Measurements from ENCODE around the gene MBP.
A peak's percentile ranks its signal among the peaks of the same experiment; 100 is the strongest.

The MBP gene

DNA sequence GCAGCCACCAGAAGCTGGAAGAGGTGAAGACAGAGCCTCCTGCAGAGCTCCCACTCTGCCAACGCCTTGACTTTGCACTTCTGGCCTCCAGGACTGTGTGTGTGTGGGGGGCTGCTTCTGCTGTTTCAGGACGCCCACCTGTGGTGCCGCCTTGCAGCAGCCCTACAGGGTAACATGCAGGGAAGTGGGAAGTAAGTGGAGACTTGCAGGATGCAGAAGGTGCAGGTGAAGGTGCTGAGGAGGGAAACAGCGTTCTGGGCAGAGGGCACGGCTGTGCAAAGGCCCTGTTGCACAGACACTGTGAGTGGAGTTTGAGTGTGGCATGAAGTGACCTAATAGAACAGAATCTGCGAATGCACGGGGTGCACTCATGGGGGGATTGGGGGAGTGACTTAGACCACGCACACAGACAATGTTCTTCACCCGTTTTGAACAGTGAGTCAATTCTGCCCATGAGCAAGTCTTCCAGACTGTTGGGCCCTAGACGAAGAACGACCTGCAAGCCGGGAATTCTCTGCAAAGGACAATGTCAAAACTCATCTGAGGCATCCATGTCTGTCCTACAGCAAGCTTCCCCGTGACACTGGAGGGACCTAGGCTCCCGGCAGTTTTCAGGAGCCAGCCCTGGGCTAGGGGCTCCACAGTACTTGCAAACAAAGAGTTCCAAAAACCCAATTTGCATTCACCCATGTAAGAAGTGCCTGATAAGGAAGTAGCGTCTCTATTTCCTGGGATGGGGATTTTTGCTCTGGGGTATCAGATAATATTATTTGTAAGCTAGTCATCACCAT is 19.0 kb downstream of the MBP start:
- DNase-seq = no peak

DNA sequence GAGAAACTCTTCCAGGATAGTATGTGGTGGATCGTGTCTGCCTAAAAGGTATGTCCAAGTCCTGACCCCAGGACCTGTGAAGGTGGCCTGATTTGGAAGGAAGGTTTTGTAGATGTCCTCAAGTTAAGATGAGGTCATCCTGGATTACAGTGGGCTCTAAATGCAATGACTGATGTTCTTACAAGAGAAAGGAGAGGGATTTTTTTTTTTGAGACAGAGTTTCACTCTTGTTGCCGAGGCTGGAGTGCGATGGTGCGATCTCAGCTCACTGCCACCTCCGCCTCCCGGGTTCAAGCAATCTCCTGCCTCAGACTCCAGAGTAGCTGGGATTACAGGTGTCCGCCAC is 19.9 kb downstream of the MBP start:
- DNase-seq = no peak

DNA sequence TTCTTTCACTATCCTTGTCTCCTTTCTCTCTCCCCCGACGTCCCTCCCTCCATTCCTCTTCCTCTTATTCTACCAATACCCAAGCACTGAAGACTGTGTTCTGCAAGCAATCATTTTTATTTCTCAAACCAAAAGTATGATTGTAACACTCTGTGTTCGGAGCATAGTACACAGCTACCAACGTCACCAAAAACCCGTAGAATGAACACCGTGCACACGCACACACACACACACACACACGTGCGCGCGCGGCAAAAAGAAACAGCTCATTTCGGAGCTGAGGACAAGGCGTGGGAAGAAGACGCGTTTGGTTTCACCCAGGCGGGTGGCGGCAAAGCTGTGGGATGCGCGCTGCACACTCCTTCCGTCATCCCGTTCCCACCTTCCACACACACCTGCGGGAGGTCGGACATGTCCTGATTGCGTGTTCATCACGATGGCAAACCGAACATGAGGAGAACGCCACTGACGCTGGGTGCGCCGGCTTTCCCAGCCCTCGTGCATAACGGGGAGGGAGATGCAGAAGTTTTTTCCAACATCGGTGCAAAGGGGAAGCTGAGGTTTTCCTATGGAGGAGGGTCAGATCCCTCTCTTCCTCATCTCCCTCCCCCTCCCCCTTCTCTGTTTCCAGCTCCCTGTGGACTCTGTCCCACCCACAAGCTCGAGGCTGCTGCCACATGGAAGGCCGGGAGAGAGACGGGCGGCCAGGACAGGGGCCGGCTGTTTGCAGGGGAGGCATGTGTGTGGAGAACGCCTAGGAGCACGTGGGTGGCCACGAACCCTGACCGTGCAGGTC is 20.4 kb downstream of the MBP start:
- no peak for DNase-seq

DNA sequence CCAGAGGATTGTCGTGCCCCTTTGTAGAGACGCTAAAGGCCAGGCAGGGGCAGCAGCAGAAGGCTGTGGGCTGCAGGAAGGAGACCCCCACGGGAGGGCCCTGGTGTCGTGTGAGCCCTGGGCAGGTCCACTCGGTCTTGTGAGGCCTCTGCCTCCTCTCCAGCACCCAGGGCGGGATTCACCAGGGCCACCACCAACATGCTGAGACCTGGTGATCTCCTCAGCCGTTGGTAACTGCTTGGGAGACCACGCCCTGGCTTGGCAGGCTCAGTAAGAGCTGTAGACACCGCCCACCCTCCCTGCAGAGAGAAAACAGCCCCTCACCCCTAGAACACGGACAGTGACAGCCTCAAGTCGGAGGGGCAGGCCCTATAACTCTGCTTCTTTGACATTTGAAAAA is 21.1 kb downstream of the MBP start:
- no peak for DNase-seq

DNA sequence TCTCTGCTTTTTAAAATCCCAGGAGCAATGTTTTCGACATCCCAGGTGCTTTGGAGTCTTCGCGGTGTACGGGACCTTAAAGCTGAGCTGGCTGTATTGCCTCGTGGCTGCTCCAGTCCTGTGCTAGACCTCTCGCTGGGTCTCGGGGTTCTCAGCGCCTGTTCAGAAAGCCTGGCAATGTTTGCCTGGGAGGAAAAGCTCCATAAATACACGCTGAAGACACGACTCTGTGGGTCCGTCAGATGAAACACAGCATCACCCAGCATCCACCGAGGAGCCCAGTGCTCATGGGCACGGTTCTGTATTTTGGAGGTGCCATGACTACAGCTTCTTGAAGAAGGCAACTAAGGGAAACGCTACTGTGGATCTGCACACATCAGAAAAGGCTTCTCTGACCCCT is 21.6 kb downstream of the MBP start:
- DNase-seq = no peak

DNA sequence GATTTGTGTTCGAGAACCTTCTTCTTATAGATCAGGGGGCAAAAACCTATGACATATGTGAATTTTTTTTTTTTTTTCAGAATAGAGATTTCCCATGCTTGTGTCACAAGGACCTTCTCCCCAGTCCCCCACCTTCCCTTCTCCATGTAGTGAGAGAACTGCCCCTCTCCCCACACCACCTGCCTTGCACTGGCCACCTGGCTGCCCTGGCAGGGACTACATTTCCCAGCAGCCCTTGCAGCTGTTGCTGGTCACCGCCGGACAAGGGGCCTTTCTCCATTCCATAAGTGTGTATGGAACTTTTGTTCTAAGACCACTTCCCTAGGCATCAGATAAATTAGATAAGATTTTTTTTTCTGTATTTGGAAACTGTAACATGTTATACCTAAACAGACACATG is 22.2 kb downstream of the MBP start:
- DNase-seq = no peak

DNA sequence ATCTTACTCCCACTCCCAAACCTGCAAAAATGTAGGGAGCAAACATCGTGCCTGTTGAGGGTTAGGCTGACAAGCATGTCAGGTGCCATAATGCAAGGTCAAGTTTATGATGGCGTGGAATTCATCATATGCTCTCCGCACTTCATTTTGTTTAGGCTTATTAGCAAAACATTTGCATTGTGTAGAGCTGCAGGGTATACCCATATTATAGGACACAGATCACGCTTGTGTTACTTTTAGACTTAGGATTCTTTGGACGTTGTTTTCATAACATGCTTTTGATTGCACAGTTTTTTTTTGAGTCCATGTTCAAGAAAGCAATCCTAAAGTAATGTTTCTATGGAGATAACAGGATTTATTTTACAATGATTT is 22.9 kb downstream of the MBP start:
- DNase-seq = no peak

DNA sequence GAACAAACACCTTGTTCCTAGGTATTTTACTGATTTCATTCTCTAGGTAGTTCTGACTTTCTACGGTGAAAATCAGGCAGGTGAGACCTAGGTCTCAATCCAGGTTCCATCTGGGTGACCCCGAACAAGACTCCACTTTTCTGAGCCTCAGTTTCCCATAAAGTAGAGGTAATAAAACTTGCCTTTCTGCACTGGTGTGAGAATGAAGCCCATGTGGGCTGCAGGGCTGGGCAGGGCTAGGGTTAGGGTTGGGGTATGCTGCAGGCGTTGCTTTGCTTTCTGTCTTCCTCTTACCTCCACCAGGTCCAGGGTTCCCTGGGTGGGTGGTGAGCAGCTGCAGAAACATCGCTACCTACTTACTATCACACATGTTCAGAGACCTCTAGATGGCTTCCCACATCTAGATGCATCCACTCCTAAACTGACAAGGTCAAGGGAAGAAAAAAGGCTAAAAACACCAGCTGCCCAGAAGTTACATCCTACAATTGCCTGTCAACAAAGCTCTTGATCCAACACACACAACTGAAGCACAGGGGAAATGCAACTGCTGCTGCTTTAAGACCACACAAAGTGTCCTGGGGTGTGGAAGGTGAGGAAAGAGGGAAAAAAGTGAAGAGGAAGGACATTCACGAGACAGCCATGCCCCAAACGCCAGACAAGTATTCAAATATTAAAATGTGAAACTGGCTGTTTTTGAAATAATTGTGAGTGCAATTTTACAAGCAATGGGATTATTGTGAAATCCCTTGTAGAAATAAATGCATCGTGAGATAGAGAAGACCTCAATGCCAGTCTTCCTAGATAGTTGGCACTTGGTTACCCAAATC is 23.5 kb downstream of the MBP start:
- DNase-seq = no peak

DNA sequence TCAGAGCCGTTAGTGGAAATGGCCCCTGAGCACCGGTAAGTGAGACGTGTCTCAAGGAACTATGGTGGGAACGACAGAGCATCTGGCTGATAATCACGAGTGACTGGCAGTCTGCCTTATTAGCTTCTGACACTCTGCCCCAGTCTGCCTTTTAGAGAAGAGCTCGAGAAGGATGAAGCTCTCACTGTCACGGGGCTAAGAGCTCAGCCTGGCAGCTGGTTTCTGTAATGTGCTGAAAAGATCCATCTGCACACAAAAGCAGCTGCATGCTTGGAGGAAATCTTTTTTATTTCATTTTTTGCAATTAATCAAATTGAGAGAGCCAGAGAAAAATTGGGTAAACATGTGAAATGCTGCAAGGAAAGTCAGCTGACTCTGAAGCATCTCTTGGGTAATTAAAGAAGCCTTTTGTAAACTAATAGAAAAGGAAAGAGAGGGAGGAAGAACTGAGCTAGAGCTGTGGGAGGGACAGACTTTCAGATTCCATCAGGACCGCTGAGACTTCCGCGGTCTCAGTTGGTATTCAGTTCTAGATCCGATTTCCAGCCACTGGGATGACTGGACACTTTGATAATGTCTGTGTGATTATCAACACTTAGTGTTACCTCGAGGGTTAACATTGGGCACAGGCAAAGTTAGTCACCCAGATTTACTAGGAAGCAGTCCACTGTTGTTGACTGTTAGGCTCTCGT is 24.4 kb downstream of the MBP start:
- DNase-seq = peak in 1 of 2 donors; percentile 40

DNA sequence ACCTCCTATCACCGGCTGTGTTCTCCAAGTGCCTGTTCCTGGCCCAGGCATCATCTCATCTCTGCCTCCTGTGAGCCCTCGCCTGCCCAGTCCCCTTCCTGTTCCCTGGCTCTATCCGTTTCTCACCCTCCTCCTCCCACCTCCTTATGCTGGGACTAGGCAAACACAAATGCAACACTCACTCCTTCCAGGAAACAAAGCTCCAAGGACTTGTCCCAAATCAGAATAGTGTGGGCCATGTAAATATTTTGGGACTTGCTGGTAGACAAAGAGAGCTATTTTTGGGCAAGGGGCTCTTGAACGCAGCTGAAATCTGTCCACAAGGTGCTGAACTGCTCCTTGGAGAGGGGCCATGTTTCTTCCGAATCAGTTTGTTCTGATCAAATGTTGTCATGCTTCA is 25.3 kb downstream of the MBP start:
- no peak for DNase-seq

DNA sequence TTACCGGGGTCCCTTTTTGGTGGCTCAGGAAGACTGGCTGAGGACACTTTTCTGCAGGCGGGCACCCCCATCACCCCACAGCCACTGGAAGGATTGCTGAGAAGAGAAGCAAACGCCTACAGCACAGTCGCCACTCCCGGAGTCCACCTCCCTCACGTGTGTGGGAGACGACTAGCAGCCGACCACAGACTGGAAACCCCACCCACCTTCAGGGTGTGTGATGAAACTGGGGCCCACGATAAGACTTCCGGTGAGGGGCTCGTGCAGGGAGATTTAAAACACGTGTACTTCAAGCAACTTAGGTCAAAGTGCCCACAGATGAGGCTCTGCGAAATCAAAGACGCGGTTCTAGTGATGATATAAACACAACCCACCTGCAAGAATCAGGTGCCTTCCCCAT is 26.3 kb downstream of the MBP start:
- DNase-seq = peak; percentile 77 to 87

DNA sequence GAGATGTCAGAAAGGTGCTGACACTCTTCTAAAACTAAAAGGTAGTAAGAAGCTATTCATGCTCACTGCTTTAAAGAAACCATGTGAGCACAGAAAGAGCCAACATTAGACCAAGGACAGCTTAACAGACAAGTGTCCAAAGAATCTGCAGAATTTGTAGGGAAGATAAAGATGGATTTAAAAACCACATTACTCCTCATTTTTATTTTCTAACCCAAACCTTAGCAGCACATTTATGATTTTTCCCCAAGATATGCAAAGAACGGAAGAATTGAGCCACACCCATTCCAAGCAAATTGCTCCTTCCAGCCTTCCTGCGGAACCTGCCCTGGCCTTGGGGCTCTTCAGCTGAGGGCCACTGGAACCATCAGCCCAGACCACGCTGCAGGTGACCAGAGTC is 26.9 kb downstream of the MBP start:
- no peak for DNase-seq

DNA sequence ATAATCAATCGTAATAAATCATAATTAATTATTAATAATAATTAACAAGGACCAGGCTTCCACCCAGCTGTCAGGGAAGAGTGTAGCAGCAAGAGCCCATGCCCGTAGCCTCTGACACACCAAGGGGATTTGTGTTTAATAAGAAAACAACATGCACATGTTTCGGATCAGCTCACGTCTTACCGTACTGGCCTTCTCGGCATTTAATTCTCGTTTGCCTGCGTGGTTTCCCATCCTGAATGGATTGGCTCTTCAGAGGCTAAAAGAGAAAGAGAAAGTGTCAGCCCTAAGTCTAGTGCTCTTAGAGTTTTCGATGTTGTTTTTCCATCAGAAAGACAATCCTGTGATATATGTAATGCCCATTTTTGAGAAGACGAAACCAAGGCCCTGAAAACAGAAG is 27.6 kb downstream of the MBP start:
- peak in 1 of 2 donors; percentile 58 for DNase-seq

DNA sequence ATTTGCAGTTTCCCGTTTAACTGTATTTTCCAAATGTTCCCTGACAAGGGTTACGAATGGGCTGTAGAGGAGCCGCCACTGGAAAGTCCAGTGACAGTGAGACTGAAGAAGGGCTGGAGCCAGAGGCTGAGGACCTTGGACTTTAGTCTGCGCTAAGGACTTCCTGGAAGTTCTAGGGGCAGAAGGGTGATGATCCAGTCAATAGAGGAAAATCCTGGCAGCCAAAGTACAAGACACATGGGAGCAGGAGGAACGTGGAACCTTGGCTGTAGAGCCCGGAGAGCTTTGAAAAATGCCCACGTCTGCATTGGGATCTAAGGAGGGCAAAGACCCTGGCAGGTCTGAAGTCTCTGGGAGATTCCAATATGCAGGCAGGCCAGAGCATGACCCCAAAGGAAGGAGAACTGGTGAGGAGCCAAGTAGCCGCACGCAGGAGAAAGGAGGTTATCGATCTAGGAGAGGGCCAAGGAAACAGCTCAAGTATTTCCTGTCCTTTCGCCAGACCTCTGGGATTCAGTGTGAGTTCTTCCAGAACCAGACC is 28.5 kb downstream of the MBP start:
- no peak for DNase-seq

DNA sequence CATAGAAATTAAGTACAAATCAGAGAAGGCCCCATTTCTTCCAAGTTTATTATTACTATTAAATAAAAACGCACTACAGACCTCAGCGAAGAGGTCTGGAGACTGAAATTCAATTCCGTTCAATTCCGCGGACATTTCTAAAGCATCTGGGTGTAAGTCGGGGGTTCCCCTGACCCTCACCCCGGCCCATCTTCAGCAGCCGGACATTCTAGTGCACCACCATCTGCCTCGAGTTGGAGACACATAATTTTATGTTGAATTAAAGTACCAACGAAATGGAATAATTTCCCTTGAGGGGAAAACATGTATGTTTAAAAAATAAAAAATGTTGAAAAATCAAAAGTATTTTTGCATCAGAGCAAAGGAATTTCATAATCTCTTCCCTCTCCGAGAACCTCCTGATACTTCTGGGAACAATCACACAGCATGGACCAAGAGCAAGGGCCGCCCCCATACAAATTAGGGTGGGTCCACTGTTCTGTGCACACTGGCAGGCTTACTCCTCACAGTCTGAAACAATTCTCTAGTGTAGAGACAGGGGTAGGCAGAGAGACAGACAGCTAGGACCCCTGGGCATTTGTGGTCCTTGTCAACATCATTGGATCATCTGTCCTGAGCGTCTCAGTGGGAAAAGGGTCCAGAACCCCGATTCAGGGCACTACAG is 29.3 kb downstream of the MBP start:
- no peak for DNase-seq

DNA sequence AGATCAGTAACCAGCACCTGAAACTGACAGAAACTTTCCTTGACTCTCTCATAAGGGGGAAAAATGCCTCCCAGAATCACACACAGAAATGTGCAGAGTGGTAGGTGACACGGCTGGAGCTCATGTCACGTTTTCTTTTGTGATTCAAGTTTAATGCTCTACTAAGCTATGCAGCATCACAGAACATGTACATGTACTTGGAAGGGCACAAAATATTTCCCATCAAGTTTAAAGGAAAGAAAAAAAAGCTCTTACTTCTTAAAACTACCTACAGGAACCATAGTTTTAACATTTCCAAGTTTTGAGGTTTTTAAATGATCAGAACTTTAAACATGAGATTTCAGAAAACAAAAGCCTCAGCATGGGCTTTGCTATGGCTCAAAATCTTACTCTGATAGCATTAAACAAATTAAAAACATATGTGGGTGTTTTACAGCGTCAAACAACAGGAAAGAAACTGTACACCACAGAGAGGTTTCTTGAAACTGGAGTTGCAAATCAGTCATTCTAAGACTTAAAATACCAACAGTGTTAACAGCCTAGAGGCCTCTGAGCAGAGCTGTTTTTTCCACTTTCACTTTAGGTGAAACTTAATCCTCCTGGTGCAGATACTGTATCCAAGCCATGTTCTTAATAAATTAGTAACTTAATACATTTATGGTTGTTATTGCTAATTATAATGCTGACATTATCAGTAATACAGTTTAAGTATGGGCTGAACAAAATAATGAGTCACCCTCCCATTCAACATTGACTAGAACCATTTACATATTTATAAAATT is 30.1 kb downstream of the MBP start:
- DNase-seq = peak in 1 of 2 donors; percentile 72

DNA sequence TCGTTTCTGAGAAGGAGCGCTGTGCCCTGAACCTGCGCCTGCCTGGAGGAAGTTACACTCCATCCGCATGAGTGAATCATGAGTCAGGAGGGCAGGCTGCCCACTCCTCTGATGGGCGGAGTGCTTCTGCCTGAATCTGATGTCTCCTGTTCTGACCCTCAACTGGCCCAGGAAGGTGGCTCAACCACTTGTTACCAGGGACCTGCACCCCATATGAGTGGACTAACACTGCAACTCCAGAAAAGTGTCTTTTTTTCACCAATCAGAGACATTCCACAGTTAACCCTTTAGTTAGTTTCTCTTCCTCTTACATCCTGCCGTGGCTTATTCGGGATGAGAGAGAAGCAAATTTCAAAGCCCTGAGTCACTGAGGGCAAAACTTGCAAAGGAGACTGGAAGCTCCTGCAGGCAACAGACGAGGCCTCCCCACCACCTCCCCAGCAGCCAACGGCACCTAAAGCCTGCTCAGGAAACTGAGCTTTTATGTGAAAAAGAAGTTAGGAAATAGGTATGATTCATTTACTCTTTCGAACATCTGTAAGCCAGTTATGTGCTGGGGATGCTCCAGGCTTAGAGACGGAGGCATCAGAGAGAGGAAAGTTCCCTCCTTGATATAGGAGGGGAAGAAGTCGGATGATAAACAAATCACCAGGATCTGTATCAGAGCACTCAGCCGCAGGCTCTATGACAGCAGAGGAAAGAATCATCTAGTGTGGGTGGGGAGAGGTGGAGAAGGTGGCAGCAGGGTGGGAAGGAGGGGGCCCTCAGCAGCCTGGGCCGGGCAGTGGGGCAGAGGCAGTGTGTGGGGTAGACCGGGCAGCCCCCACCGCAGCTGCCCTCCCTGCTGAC is 30.9 kb downstream of the MBP start:
- peak; percentile 56 to 79 for DNase-seq

DNA sequence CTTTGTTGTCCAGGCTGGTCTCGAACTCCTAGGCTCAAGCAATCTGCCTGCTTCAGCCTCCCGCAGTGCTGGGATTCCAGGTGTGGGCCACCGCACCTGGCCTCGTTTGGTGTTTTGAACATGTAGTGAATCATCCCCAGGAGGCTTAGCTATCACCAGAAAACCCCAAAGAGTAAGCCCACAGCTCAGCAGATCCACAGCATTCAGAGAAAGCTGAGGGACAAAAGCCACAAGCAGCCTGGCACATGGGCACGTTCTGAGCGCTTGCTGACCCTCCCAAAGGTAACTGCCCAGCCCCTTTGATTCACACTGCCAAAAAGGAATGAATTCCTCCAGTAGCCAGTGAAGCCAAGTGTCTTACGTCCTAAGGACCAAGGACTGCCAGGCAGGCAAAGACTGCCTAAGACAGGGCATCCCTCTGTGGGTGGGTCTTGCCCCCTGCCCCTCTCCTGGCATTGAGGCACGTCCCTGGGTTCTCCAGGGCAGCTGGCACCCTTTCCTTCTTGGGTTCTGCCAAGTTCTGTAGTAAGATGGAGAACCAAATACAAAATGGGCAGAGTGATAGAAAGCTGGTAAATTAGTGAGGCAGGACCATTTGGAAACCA is 31.7 kb downstream of the MBP start:
- DNase-seq = peak in 1 of 2 donors; percentile 37

DNA sequence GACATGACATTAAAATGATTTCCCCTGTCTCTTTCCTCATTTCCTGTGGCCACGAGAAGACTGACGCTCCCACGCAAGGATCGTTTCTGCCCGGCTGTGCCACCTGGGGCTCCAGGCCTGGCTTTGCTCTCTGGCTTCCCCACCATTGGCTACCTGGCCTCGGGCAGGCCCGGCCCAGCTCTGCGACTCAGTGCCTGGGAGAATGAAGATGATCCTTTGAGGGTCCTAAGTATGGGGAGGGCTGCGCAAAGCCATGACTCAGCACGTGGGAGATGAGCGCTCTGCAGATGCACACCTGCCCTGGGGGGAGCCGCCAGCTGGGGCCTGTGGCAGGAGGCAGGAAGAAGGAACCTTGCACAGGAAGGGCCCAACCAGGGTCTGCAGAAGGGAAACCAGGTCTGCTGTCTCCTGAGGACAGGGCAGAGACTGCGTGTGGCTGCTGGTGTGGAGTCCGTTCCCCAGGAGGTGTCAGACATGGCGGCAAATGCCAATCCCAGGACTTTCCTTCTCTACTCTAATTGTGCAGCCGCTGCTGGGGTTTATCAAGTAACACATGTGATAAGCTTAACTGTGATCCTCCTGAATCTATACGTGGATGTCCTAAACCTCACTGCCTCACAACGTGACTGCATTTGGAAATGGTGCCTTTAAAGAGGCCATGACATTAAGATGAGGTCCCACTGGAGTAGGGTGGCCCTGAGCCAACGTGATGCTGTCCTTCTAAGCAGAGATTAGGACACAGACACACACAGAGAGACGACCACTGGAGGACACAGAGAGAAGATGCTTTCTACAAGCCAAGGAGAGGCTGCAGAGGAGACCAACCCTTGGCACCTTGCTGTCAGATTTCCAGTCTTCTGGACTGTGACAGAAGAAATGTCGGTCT is 32.9 kb downstream of the MBP start:
- peak in 1 of 2 donors; percentile 53 for DNase-seq

All from CD4-positive, alpha-beta T cell treated with Interferon alpha-2 for 1 hour (primary cell).